ENCODE measurements around the gene PPP1R27. TPM values are rescaled to one million over a fixed set of nuclear protein-coding genes. Genes with fewer than 3 reads are reported as not detected.

The PPP1R27 gene
- total RNA-seq, 1 donor from 2014 or later = not detected

DNA sequence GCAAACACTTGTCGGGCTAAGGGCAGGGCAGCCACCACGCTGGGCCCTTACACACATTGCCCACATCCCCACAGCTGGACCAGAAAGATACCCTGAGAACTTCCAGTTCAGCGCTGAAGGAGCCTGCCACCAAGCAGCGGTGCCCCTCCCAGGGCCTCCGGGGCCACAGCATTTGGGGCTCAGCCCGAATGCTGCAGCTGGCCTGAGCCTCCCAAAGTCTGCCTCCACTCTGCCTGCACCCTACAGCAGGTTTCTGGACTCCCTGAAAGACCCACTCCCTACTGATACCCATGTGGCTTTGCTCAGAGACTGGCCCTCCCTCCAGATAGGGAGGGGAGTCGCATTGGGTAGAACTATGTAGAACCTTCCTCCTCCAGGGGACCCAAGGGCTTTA lies 3.3 kb downstream of the PPP1R27 start:
- DNase-seq (ENCODE audit: extremely low spot score, unreplicated experiment) = no peak
- TF ChIP-seq, protein P1, sequence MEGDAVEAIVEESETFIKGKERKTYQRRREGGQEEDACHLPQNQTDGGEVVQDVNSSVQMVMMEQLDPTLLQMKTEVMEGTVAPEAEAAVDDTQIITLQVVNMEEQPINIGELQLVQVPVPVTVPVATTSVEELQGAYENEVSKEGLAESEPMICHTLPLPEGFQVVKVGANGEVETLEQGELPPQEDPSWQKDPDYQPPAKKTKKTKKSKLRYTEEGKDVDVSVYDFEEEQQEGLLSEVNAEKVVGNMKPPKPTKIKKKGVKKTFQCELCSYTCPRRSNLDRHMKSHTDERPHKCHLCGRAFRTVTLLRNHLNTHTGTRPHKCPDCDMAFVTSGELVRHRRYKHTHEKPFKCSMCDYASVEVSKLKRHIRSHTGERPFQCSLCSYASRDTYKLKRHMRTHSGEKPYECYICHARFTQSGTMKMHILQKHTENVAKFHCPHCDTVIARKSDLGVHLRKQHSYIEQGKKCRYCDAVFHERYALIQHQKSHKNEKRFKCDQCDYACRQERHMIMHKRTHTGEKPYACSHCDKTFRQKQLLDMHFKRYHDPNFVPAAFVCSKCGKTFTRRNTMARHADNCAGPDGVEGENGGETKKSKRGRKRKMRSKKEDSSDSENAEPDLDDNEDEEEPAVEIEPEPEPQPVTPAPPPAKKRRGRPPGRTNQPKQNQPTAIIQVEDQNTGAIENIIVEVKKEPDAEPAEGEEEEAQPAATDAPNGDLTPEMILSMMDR (conservative IDR thresholded peaks at IDR 0.05) = no peak
- H3K27ac Mint-ChIP-seq = peak overlapping the region; percentile 97
- H3K27me3 Mint-ChIP-seq = no peaks in the 10 kb centered on the region
- H3K36me3 Mint-ChIP-seq = no peaks in the 10 kb centered on the region
- H3K4me3 Mint-ChIP-seq = peak overlapping the region; percentile 90
- peaks cover 23% of the 10 kb centered on the region for H3K4me1 Mint-ChIP-seq (ENCODE audit: unreplicated experiment)
- H3K9me3 Mint-ChIP-seq = no peaks in the 10 kb centered on the region

DNA sequence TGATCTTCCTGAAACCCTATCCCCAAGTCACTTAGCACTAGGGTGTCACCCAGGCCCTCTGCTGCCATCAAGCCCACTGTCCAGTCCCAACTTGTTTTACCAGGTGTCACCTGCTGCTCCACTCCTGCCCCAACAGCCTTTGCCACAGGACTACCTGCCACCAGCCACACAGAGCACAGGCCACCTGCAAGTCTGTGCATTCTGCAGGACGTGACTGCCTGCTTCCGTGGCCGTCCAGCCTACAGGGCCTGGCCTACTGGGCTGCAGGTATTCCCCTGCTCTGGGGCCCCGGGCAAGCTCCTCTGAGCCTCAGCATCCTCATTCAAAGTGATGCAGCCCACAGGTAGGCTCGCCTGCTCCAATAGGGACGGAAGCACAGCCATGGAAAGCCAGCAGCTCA lies 5.0 kb downstream of the PPP1R27 start:
- no peaks in the 10 kb centered on the region for H3K9me3 Mint-ChIP-seq
- H3K27me3 Mint-ChIP-seq = no peaks in the 10 kb centered on the region
- peaks cover 29% of the 10 kb centered on the region for H3K4me1 Mint-ChIP-seq (ENCODE audit: unreplicated experiment)
- no peak for DNase-seq (ENCODE audit: extremely low spot score, unreplicated experiment)
- no peaks in the 10 kb centered on the region for H3K36me3 Mint-ChIP-seq
- H3K27ac Mint-ChIP-seq = peak overlapping the region; percentile 98
- peak overlapping the region; percentile 69 for H3K4me3 Mint-ChIP-seq
- TF ChIP-seq, protein P1 (conservative IDR thresholded peaks at IDR 0.05) = no peak

DNA sequence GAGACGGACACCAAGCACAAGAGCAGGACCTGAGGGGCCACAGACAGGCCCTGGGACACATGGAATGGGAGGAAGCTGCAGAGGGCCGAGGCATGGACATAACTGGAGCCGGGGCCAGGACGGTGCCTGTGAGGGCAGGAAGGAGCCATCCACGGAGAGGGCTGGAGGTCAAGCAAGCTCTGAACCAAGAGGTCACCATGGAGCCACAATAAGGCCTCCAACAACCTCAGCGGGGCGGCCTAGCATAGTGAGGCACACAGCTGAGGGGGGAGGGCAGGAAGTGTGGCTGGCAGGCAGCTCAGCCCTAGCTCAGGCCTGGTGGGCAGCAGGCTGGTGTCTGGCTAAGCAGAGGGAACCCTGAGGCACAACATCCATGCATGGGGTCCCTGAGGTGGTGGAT lies 6.2 kb downstream of the PPP1R27 start:
- Mint-ChIP-seq H3K27me3 (no peaks in the 10 kb centered on the region), H3K36me3 (no peaks in the 10 kb centered on the region), H3K27ac (peak overlapping the region; percentile 93), H3K4me1 (ENCODE audit: unreplicated experiment) (peaks cover 29% of the 10 kb centered on the region), H3K9me3 (no peaks in the 10 kb centered on the region), H3K4me3 (no peak overlapping the region)
- DNase-seq (ENCODE audit: extremely low spot score, unreplicated experiment) = no peak
- TF ChIP-seq, protein P1 (conservative IDR thresholded peaks at IDR 0.05) = no peak

DNA sequence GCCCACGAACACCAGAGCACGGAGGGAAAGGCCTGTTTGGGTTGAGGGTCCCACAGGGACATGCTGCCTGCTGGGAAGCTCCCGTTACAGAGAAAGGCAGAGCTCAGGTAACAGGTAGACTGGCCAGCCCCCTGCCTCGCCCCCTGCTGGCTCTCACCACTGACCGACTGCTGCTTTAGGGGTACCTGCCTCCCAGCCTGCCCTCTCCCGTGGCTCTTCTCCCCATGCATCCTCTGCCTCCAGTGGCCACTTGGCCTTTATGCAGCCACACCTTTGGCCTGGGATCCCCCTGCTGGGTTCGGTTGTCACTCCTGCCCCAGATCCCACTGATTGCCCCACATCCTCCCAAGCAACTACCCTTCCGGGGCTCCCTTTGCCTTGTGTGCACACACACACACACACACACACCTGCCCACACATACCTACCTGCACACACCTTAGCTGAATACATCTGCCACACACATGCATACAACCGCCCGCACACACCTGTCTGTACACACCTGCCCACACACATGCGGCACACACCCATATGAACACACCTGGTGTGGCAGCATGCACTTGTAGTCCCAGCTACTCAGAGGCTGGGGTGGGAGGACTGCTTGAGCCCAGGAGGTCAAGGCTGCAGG lies 8.9 kb downstream of the PPP1R27 start:
- Mint-ChIP-seq H3K27ac (peak overlapping the region; percentile 6), H3K9me3 (no peaks in the 10 kb centered on the region), H3K36me3 (no peaks in the 10 kb centered on the region), H3K27me3 (no peaks in the 10 kb centered on the region), H3K4me1 (ENCODE audit: unreplicated experiment) (peaks cover 19% of the 10 kb centered on the region), H3K4me3 (no peak overlapping the region)
- DNase-seq (ENCODE audit: extremely low spot score, unreplicated experiment) = no peak
- TF ChIP-seq, protein P1 (conservative IDR thresholded peaks at IDR 0.05) = no peak

DNA sequence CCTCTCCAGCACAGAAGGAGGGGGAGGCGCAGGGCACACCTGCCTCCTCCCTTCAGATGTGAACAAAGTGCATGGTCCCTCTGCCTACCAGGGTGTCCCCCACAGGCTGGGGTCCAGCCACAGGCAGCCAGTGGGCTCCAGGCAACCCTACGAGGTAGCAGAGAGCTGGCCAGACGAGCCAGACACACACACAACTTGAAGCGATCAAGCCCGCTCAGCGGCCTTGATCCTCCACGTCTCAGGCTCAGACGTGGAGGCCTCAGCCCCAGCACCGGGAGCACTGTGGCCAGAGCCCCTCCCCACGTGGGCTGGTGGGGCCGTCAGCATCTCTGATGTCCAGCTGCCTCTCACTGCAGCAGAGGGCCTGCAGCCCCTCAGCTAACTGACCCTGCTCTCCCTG lies 10.3 kb downstream of the PPP1R27 start:
- Mint-ChIP-seq H3K27me3 (no peaks in the 10 kb centered on the region), H3K27ac (no peak overlapping the region), H3K4me3 (no peak overlapping the region), H3K9me3 (no peaks in the 10 kb centered on the region), H3K36me3 (no peaks in the 10 kb centered on the region), H3K4me1 (ENCODE audit: unreplicated experiment) (peaks cover 15% of the 10 kb centered on the region)
- no peak for DNase-seq (ENCODE audit: extremely low spot score, unreplicated experiment)
- TF ChIP-seq, protein P1 (conservative IDR thresholded peaks at IDR 0.05) = no peak

All from type B pancreatic cell (in vitro differentiated cells).